PC-9 (cell line): Measurements from ENCODE around the gene UBE2V1. TPM values are rescaled to one million over a fixed set of nuclear protein-coding genes. Genes with fewer than 3 reads are reported as not detected.

Source experiments
- BruUV-seq: library from RNA; stranded (reverse); fragments of 400-500 nt; replicated peaks from 2 replicates; lab custom pipeline; 2021; lab: Mats Ljungman, UMichigan
- CTCF ChIA-PET: fragments of 300-600 bp; sonication (Branson Sonifier 250); formaldehyde crosslinking; loops from one replicate; lab custom pipeline; 2022; ENCODE audit warnings: antibody characterized with exemption; lab: Charles Lee
- POLR2A ChIA-PET: fragments of 300-600 bp; sonication (Branson Sonifier 250); formaldehyde crosslinking; loops from one replicate; lab custom pipeline; 2022; ENCODE audit warnings: antibody characterized with exemption; ENCODE audit not compliant: unreplicated experiment; lab: Charles Lee
- DNase-seq, 2 experiments: peaks; one replicate each; pipeline versions ENCODE4 v3.0.0 to v3.0.0-alpha.2; 2015 to 2022; ENCODE audit warnings: mixed read lengths in 1 of 2
- H2AFZ ChIP-seq: fragments of 200-600 bp; sonication (generic); 2 replicates; pipeline ENCODE4 v1.8.1; 2017; ENCODE audit warnings: antibody characterized with exemption
- H3F3A ChIP-seq: fragments of 200-600 bp; sonication (generic); 2 replicates; pipeline ENCODE4 v1.8.1; 2017; ENCODE audit warnings: antibody characterized with exemption, mild to moderate bottlenecking, low read depth; ENCODE audit not compliant: insufficient read depth
- H3K27ac ChIP-seq: fragments of 200-600 bp; sonication (generic); 2 replicates; pipeline ENCODE4 v1.6.1; 2016; ENCODE audit warnings: mixed run types
- H3K27me3 ChIP-seq: fragments of 200-600 bp; sonication (generic); 2 replicates; pipeline ENCODE4 v1.6.1; 2016; ENCODE audit warnings: low read depth, mixed run types; ENCODE audit not compliant: insufficient read depth
- H3K36me3 ChIP-seq: fragments of 200-600 bp; sonication (generic); 2 replicates; pipeline ENCODE4 v1.6.1; 2016; ENCODE audit warnings: low read depth, mixed run types
- H3K4me1 ChIP-seq: fragments of 200-600 bp; sonication (generic); replicated peaks from 2 replicates; pipeline ENCODE4 v1.6.1; 2016; ENCODE audit warnings: mixed run types; ENCODE audit not compliant: insufficient read depth
- H3K4me2 ChIP-seq: fragments of 200-600 bp; sonication (generic); 2 replicates; pipeline ENCODE4 v1.6.1; 2017; ENCODE audit warnings: mixed run types
- H3K4me3 ChIP-seq: fragments of 200-600 bp; sonication (generic); 2 replicates; pipeline ENCODE4 v1.6.1; 2016; ENCODE audit warnings: mixed run types
- H3K79me2 ChIP-seq: fragments of 200-600 bp; sonication (generic); 2 replicates; pipeline ENCODE4 v1.6.1; 2017; ENCODE audit warnings: low read depth, mixed run types
- H3K9me2 ChIP-seq: fragments of 200-600 bp; sonication (generic); 2 replicates; pipeline ENCODE4 v1.8.1; 2017; ENCODE audit warnings: mild to moderate bottlenecking; ENCODE audit not compliant: insufficient read depth
- H3K9me3 ChIP-seq: fragments of 200-600 bp; sonication (generic); 2 replicates; pipeline ENCODE4 v1.8.1; 2016; ENCODE audit warnings: low read depth; ENCODE audit not compliant: insufficient read depth
- H4K20me1 ChIP-seq: fragments of 200-600 bp; sonication (generic); 2 replicates; pipeline ENCODE4 v1.8.1; 2017; ENCODE audit not compliant: insufficient read depth
- CTCF ChIP-seq: fragments of 200-600 bp; sonication (generic); conservative IDR thresholded peaks from 2 replicates; pipeline ENCODE4 v1.6.1; 2017; ENCODE audit warnings: mixed run types, antibody characterized with exemption, mild to moderate bottlenecking, moderate library complexity
- EZH2 ChIP-seq: fragments of 200-600 bp; sonication (generic); IDR thresholded peaks from 2 replicates; pipeline ENCODE4 v1.8.0; 2017; ENCODE audit warnings: antibody characterized with exemption, low read depth
- intact Hi-C: fragments of 100-400 bp; cut with micrococcal nuclease; formaldehyde crosslinking; loops from one replicate; pipeline ENCODE4 v1.10.0; 2022; ENCODE audit not compliant: unreplicated experiment
- total RNA-seq: library from RNA; stranded (reverse); gene quantifications from 2 replicates; pipeline ENCODE4 v1.2.3, GENCODE V29; 2021

UBE2V1 gene
- total RNA-seq, 1 experiment from 2014 or later: 174 TPM

DNA sequence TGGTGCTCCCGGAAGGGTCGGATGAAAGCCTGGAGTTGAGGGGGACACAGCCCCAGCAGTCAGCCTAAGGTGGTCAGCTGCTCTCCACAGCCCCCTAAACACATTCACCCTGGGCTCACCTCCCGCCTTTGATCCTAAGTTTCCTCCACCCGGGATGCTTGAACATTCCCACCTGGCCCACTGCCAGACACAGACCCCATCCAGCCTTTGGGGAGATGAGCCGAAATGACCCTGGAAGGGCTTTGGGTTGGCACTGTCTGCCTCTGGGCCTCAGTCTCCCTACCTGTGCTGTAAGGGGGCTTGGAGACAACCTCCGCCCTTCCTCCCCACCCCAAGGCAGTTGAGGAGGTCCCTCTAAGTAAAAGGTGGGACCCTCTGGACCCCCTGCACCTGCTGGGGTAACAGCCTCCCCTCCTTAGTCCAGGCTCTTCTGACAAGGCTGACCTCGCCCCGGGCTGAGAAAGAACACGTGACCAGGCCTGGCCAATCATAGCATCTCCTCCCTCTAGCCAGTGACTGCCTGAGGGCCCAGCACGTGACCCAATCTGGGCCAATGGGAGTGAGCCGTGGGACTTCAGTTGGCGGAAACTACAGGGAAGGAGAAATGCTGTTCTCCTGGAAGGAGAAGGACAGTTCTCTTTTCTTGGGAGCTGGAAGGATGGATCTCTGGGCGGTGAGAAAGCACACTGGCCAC lies 16.9 kb upstream of the UBE2V1 start:
- Histone ChIP-seq H3K4me3 (no peak overlapping the region), H2AFZ (no peak overlapping the region), H3K4me2 (no peak overlapping the region), H3K4me1 (peaks cover 12% of the 10 kb centered on the region), H3K36me3 (peaks cover 15% of the 10 kb centered on the region; the same call in 1 of the 2 replicates), H4K20me1 (peaks cover 3% of the 10 kb centered on the region; the same call in 1 of the 2 replicates), H3K9me3 (no peaks in the 10 kb centered on the region), H3F3A (peaks cover 12% of the 10 kb centered on the region; the same call in 1 of the 2 replicates), H3K79me2 (0 out of 2 replicates have a peak, but pooled peaks cover 5% of the 10 kb centered on the region), H3K27me3 (no peaks in the 10 kb centered on the region), H3K27ac (no peak overlapping the region), H3K9me2 (no peaks in the 10 kb centered on the region)
- ChIA-PET POLR2A (interaction anchor here (0.7 kb wide), 1 partner anchor 327 kb away, joined by 4 read pairs; no protein-coding TSS in a partner anchor), CTCF (no interaction called here)
- no TSS peak for BruUV-seq
- intact Hi-C loops: no loop called here
- no peak for DNase-seq
- TF ChIP-seq EZH2: no peak
- no peak for TF ChIP-seq CTCF

GRCh38 chr20:50128520-50128905 lies 15.6 kb upstream of the UBE2V1 start:
- H3K4me2 ChIP-seq: no peak overlapping the region
- 0 out of 2 replicates have a peak, but pooled peaks cover 2% of the 10 kb centered on the region for H3K79me2 ChIP-seq
- TF ChIP-seq EZH2: no peak
- TF ChIP-seq CTCF: no peak
- no peak overlapping the region for H2AFZ ChIP-seq
- POLR2A ChIA-PET: no interaction called here
- no peaks in the 10 kb centered on the region for H3K9me3 ChIP-seq
- H3K27ac ChIP-seq: no peak overlapping the region
- peaks cover 3% of the 10 kb centered on the region; the same call in 1 of the 2 replicates for H4K20me1 ChIP-seq
- CTCF ChIA-PET: no interaction called here
- H3K27me3 ChIP-seq: no peaks in the 10 kb centered on the region
- H3K9me2 ChIP-seq: no peaks in the 10 kb centered on the region
- H3K4me1 ChIP-seq: peaks cover 12% of the 10 kb centered on the region
- H3F3A ChIP-seq: peaks cover 15% of the 10 kb centered on the region; the same call in 1 of the 2 replicates
- no TSS peak for BruUV-seq
- H3K36me3 ChIP-seq: peaks cover 21% of the 10 kb centered on the region; the same call in 1 of the 2 replicates
- intact Hi-C loops: no loop called here
- DNase-seq: no peak
- H3K4me3 ChIP-seq: no peak overlapping the region

DNA sequence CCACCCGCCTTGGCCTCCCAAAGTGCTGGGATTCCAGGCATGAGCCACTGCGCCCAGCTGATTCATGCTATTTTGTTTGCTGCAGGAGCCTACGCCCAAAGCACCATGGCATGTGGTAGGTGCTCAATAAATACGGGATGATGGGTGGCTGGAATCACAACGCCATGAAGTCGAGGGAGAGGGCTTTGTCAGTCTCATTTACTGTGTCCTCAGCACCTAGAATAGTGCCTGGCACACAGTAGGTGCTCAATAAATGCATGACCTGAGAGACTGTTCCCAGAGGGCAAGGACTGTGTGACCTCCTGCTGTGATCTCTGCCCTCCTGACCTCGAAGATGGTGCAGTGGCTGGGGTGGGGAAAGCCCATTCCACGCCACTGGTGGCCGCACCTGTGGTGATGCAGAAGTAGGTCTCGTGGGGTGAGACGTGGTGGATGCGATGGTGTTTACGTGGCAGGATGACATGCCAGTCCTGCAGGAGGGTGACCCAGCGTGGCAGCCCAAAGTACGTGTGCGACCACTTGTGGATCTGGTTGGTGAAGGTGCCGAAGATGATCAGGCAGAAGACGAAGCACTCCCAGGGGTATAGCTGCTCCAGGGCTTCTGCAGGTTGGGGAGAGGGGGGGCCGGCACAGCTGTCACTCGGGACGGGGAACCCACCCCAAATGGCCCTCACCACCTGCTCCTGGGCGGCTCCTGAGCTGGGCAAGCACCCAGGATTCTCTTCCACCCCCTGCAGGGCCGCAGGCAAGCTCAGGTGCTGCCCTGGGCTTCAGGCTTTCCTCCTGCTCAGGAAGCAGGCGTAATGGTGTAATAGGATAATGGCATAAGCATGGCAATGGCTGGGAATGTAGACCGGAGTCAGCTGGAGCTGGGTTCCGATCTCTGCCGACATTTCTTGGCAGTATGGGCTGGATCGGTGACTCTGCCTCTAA lies 14.9 kb upstream of the UBE2V1 start:
- no peak overlapping the region for H3K27ac ChIP-seq
- H3K36me3 ChIP-seq: peaks cover 22% of the 10 kb centered on the region; the same call in 1 of the 2 replicates
- no peak overlapping the region for H3K4me2 ChIP-seq
- intact Hi-C loops: no loop called here
- POLR2A ChIA-PET: no interaction called here
- no peaks in the 10 kb centered on the region for H3K27me3 ChIP-seq
- no peak overlapping the region for H3K4me3 ChIP-seq
- TF ChIP-seq CTCF (no peak), EZH2 (no peak)
- BruUV-seq: no TSS peak
- CTCF ChIA-PET: no interaction called here
- H3K79me2 ChIP-seq: no peaks in the 10 kb centered on the region
- peaks cover 3% of the 10 kb centered on the region; the same call in 1 of the 2 replicates for H4K20me1 ChIP-seq
- no peak overlapping the region for H2AFZ ChIP-seq
- no peaks in the 10 kb centered on the region for H3K9me3 ChIP-seq
- H3K9me2 ChIP-seq: no peaks in the 10 kb centered on the region
- peaks cover 12% of the 10 kb centered on the region for H3K4me1 ChIP-seq
- DNase-seq: no peak
- peaks cover 21% of the 10 kb centered on the region; the same call in 1 of the 2 replicates for H3F3A ChIP-seq
